Left lobe of liver (tissue), 2 donors: ENCODE results near the gene CIPC. TPM values are rescaled to one million over a fixed set of nuclear protein-coding genes. Genes with fewer than 3 reads are reported as not detected.

ENCODE experiments used
- ATAC-seq: fragments of 200-7000 bp; cut with Tn5 transposase; one replicate; pipeline ENCODE4 v1.9.1; 2020; ENCODE audit warnings: mild to moderate bottlenecking, moderate library complexity
- DNase-seq: peaks from one replicate; pipeline ENCODE4 v3.0.0-alpha.2; 2020; ENCODE audit warnings: low spot score
- total RNA-seq: library from RNA; stranded (reverse); gene quantifications from one replicate; pipeline ENCODE4 v1.2.1, GENCODE V29; 2021
- donor health status: DM: no; HTN: no; CAD: no; lungs with moderate emphysema.
- donor health status: DM: no; HTN: yes; CAD: no.

Gene CIPC
- total RNA-seq, 1 donor from 2014 or later, result 11.8 TPM

- DNase-seq (no peak), ATAC-seq (no peak)
These were observed 46.5 kb downstream of the CIPC start for GRCh38 chr14:77144412-77145115.

- DNase-seq, result no peak
- no peak for ATAC-seq
These were observed 48.1 kb downstream of the CIPC start for GRCh38 chr14:77145975-77146740.

GRCh38 chr14:77148510-77149231, 50.6 kb downstream of the CIPC start:
- peak; percentile 26 for DNase-seq
- ATAC-seq, result no peak

- DNase-seq, result peak; percentile 27
- peak; percentile 52 for ATAC-seq
These were observed 53.2 kb downstream of the CIPC start for GRCh38 chr14:77151245-77151644.

GRCh38 chr14:77151918-77152588, 54.0 kb downstream of the CIPC start:
- DNase-seq (no peak), ATAC-seq (peak; percentile 68)

- ATAC-seq (no peak), DNase-seq (no peak)
These were observed 55.7 kb downstream of the CIPC start for GRCh38 chr14:77153802-77154201.

GRCh38 chr14:77154421-77154820, 56.4 kb downstream of the CIPC start:
- DNase-seq, result no peak

GRCh38 chr14:77155083-77155482, 57.0 kb downstream of the CIPC start:
- ATAC-seq (no peak), DNase-seq (no peak)

More at GRCh38 chr14:77154421-77154820, 56.4 kb downstream of the CIPC start:
- no peak for ATAC-seq

- ATAC-seq (no peak), DNase-seq (no peak)
These were observed 59.7 kb downstream of the CIPC start for GRCh38 chr14:77157740-77158139.

GRCh38 chr14:77158175-77158881, 60.3 kb downstream of the CIPC start:
- ATAC-seq (no peak), DNase-seq (no peak)

- no peak for DNase-seq
- ATAC-seq, result no peak
These were observed 60.8 kb downstream of the CIPC start for GRCh38 chr14:77158882-77159255.

GRCh38 chr14:77161011-77161410, 63.0 kb downstream of the CIPC start:
- no peak for ATAC-seq
- no peak for DNase-seq

Other genes with a start within 250 kb of the CIPC start
- gene IRF2BPL, start 69.5 kb upstream of the CIPC start, total RNA-seq, result 18.1 TPM
- not detected for gene ZDHHC22, start 43.5 kb downstream of the CIPC start, total RNA-seq
- 0.35 TPM for gene TMEM63C, start 83.5 kb downstream of the CIPC start, total RNA-seq
- gene NGB, start 172.9 kb downstream of the CIPC start, total RNA-seq, result not detected
- 15.7 TPM for gene POMT2, start 222.6 kb downstream of the CIPC start, total RNA-seq
- gene GSTZ1, start 222.8 kb downstream of the CIPC start, total RNA-seq, result 121 TPM